Measurements from ENCODE around the gene OR1L6.
A peak's percentile ranks its signal among the peaks of the same experiment; 100 is the strongest.

The OR1L6 gene

DNA sequence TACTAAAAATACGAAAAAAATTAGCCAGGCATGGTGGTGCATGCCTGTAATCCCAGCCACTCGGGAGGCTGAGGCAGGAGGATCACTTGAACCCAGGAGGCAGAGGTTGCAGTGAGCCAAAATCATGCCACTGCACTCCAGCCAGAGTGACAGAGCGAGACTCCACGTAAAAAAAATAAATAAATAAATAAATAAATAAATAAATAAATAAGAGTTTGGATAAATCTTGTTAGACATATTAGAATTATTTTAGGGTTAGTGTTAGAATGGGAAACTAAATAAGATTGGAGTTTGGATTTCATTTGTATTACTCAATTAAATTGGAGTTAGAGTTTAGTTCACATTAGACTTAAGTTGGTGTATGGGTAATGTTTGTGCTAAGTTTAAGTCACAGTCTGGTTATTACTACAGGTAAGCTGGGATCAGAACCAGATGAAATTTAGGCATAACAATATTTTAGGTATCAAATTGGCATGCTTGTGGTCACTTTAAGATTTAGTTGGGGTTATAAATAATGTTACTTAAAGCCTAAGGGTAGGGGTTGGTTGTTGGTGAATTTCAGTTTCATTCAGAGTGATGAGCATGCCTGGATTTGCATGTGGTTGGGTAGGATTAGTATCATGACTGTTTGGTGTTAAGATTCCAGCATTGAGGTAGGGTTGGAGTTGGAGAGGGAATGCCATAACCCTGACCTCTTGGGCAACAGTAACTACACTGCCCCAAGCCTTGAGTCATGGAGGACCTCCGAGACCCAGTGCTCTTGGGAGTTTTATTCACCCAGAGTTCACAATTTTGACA, 50.0 kb downstream of the OR1L6 start:
- no peaks in the 10 kb centered on the region for H3K4me1 ChIP-seq (ENCODE audit: control insufficient read depth, insufficient read depth, low read length)
- ChIA-PET CTCF (interaction anchor here (1.4 kb wide), 1 partner anchor 19 kb away, joined by 4 read pairs; no protein-coding TSS in a partner anchor), POLR2A (no interaction called here)
- TF ChIP-seq, protein P1, sequence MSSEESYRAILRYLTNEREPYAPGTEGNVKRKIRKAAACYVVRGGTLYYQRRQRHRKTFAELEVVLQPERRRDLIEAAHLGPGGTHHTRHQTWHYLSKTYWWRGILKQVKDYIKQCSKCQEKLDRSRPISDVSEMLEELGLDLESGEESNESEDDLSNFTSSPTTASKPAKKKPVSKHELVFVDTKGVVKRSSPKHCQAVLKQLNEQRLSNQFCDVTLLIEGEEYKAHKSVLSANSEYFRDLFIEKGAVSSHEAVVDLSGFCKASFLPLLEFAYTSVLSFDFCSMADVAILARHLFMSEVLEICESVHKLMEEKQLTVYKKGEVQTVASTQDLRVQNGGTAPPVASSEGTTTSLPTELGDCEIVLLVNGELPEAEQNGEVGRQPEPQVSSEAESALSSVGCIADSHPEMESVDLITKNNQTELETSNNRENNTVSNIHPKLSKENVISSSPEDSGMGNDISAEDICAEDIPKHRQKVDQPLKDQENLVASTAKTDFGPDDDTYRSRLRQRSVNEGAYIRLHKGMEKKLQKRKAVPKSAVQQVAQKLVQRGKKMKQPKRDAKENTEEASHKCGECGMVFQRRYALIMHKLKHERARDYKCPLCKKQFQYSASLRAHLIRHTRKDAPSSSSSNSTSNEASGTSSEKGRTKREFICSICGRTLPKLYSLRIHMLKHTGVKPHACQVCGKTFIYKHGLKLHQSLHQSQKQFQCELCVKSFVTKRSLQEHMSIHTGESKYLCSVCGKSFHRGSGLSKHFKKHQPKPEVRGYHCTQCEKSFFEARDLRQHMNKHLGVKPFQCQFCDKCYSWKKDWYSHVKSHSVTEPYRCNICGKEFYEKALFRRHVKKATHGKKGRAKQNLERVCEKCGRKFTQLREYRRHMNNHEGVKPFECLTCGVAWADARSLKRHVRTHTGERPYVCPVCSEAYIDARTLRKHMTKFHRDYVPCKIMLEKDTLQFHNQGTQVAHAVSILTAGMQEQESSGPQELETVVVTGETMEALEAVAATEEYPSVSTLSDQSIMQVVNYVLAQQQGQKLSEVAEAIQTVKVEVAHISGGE (tag by site-specific recombination; conservative IDR thresholded peaks at IDR 0.05; ENCODE audit: low read depth) = 0 out of 2 replicates have a peak, but pooled peaks have one; percentile 48
- TF ChIP-seq ZNF654 (tag by site-specific recombination; IDR thresholded peaks at IDR 0.05; ENCODE audit: low read depth) (peak; percentile 13; the same call in 1 of the 2 replicates), ZNF354C (tag by site-specific recombination; IDR thresholded peaks at IDR 0.05; ENCODE audit: borderline replicate concordance, low read depth) (0 out of 2 replicates have a peak, but pooled peaks have one; percentile 18), ZNF140 (tag by site-specific recombination; IDR thresholded peaks at IDR 0.05) (peak; percentile 44; the same call in 1 of the 2 replicates), ZNF426 (tag by site-specific recombination; IDR thresholded peaks at IDR 0.05) (peak; percentile 42), ZNF623 (tag by site-specific recombination; IDR thresholded peaks at IDR 0.05) (0 out of 2 replicates have a peak, but pooled peaks have one; percentile 20), SETDB1 (IDR thresholded peaks at IDR 0.05; ENCODE audit: insufficient read length, low read length) (no peak), ZNF624 (tag by site-specific recombination; IDR thresholded peaks at IDR 0.05) (no peak), ZNF394 (tag by site-specific recombination; IDR thresholded peaks at IDR 0.05; ENCODE audit: borderline replicate concordance) (peak; percentile 64; the same call in 1 of the 2 replicates), WT1 (tag by site-specific recombination; IDR thresholded peaks at IDR 0.05) (no peak), ZNF555 (tag by site-specific recombination; conservative IDR thresholded peaks at IDR 0.05) (peak; percentile 40)
- TF ChIP-seq, protein P2, sequence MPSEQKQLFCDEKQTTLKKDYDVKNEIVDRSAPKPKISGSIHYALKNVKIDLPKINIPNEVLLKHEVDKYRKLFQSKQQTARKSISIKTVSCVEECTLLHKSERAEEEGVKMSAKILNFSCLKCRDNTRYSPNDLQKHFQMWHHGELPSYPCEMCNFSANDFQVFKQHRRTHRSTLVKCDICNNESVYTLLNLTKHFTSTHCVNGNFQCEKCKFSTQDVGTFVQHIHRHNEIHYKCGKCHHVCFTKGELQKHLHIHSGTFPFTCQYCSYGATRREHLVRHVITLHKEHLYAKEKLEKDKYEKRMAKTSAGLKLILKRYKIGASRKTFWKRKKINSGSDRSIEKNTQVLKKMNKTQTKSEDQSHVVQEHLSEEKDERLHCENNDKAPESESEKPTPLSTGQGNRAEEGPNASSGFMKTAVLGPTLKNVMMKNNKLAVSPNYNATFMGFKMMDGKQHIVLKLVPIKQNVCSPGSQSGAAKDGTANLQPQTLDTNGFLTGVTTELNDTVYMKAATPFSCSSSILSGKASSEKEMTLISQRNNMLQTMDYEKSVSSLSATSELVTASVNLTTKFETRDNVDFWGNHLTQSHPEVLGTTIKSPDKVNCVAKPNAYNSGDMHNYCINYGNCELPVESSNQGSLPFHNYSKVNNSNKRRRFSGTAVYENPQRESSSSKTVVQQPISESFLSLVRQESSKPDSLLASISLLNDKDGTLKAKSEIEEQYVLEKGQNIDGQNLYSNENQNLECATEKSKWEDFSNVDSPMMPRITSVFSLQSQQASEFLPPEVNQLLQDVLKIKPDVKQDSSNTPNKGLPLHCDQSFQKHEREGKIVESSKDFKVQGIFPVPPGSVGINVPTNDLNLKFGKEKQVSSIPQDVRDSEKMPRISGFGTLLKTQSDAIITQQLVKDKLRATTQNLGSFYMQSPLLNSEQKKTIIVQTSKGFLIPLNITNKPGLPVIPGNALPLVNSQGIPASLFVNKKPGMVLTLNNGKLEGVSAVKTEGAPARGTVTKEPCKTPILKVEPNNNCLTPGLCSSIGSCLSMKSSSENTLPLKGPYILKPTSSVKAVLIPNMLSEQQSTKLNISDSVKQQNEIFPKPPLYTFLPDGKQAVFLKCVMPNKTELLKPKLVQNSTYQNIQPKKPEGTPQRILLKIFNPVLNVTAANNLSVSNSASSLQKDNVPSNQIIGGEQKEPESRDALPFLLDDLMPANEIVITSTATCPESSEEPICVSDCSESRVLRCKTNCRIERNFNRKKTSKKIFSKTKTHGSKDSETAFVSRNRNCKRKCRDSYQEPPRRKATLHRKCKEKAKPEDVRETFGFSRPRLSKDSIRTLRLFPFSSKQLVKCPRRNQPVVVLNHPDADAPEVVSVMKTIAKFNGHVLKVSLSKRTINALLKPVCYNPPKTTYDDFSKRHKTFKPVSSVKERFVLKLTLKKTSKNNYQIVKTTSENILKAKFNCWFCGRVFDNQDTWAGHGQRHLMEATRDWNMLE (tag by site-specific recombination; conservative IDR thresholded peaks at IDR 0.05; ENCODE audit: low read depth) = peak; percentile 57; the same call in 1 of the 2 replicates
- H3K27ac ChIP-seq (ENCODE audit: extremely low read depth, low read depth, low read length) = no peak overlapping the region
- H3K36me3 ChIP-seq (ENCODE audit: control insufficient read depth in 2 of 2, insufficient read depth in 1 of 2, low read length in 2 of 2) = no peaks in the 10 kb centered on the region
- no peaks in the 10 kb centered on the region for H3K9me3 ChIP-seq (ENCODE audit: control insufficient read depth, insufficient read depth, low read depth, low read length)
- no peak overlapping the region for H3K4me3 ChIP-seq (ENCODE audit: low read depth, low read length)

DNA sequence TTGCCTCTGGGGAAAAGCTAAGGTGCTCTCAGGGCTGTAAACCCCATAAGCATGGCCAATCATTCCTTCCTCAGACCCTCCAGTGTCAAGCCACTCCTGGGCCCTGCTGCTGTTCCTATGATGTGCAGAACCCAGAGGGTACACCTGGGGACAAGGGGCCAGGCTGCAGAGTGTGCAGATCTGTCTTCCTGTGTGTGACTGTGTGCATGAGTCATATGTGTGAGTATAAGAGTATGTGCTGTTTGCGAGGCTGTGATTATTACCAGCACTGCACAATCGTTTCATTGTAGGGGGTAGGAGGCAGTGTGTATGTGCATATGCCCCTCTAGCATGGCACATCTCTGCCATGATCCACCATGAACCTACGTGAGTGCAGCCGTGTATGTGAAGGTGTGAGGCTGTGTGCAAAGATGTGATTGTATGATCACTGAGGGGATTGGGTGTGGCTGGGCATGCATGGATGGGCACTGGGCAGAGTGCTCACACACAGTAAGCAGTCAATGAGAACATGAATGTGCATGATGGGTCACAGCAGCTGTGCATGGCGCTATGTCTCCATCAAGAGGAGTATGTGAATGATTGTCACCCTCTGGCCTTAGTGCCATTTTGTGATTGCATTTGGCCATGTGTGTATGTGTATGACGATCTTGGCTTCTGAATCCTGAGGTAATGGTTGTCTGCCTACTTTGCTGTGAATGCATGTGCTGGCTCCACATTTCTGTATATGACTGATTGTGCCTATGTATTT, 55.4 kb downstream of the OR1L6 start:
- Histone ChIP-seq H3K36me3 (ENCODE audit: control insufficient read depth in 2 of 2, insufficient read depth in 1 of 2, low read length in 2 of 2) (no peaks in the 10 kb centered on the region), H3K27ac (ENCODE audit: extremely low read depth, low read depth, low read length) (no peak overlapping the region), H3K4me3 (ENCODE audit: low read depth, low read length) (no peak overlapping the region), H3K9me3 (ENCODE audit: control insufficient read depth, insufficient read depth, low read depth, low read length) (no peaks in the 10 kb centered on the region), H3K4me1 (ENCODE audit: control insufficient read depth, insufficient read depth, low read length) (no peaks in the 10 kb centered on the region)
- POLR2A ChIA-PET = no interaction called here
- CTCF ChIA-PET = interaction anchor here (0.6 to 1.0 kb wide), 3 partner anchors 13 to 546 kb away, joined by 3 read pairs; no protein-coding TSS in a partner anchor
- TF ChIP-seq ZNF354C (tag by site-specific recombination; IDR thresholded peaks at IDR 0.05; ENCODE audit: borderline replicate concordance, low read depth) (no peak), HOXC10 (CRISPR knock-in tag; IDR thresholded peaks at IDR 0.05) (no peak), ZNF670 (tag by site-specific recombination; IDR thresholded peaks at IDR 0.05; ENCODE audit: low read depth) (no peak), ZNF24 (tag by site-specific recombination; IDR thresholded peaks at IDR 0.05) (no peak), ZNF560 (tag by site-specific recombination; IDR thresholded peaks at IDR 0.05; ENCODE audit: borderline replicate concordance) (no peak), MEIS1 (CRISPR knock-in tag; IDR thresholded peaks at IDR 0.05; ENCODE audit: borderline replicate concordance) (no peak)
- TF ChIP-seq, protein P3, sequence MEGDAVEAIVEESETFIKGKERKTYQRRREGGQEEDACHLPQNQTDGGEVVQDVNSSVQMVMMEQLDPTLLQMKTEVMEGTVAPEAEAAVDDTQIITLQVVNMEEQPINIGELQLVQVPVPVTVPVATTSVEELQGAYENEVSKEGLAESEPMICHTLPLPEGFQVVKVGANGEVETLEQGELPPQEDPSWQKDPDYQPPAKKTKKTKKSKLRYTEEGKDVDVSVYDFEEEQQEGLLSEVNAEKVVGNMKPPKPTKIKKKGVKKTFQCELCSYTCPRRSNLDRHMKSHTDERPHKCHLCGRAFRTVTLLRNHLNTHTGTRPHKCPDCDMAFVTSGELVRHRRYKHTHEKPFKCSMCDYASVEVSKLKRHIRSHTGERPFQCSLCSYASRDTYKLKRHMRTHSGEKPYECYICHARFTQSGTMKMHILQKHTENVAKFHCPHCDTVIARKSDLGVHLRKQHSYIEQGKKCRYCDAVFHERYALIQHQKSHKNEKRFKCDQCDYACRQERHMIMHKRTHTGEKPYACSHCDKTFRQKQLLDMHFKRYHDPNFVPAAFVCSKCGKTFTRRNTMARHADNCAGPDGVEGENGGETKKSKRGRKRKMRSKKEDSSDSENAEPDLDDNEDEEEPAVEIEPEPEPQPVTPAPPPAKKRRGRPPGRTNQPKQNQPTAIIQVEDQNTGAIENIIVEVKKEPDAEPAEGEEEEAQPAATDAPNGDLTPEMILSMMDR (tag by site-specific recombination; IDR thresholded peaks at IDR 0.05) = 0 out of 2 replicates have a peak, but pooled peaks have one; percentile 10
